NOMO-1 treated with dmso at 0.1 percent for 144 hours (cell line): Measurements from ENCODE around the gene CCT2.
"Not testable (repeated sequence)": the region's sequence is repeated elsewhere in the genome, so short reads cannot be mapped to it uniquely, and the experiment has no call there.

Source experiments
- DNase-seq: peaks from one replicate; lab custom pipeline; 2025; ENCODE audit not compliant: unreplicated experiment; lab: John Stamatoyannopoulos, UW

Gene CCT2

GRCh38 chr12:69588527-69588926, 3.3 kb downstream of the CCT2 start:
- DNase-seq: no peak

- DNase-seq: no peak
Observed at GRCh38 chr12:69589082-69589481, 3.8 kb downstream of the CCT2 start.

GRCh38 chr12:69595689-69596088, 10.4 kb downstream of the CCT2 start:
- no peak for DNase-seq

- no peak for DNase-seq
Observed at GRCh38 chr12:69598174-69598753, 13.0 kb downstream of the CCT2 start.

- no peak for DNase-seq
Observed at GRCh38 chr12:69600804-69601203, 15.5 kb downstream of the CCT2 start.

GRCh38 chr12:69601962-69602685, 16.9 kb downstream of the CCT2 start:
- DNase-seq: no peak

GRCh38 chr12:69602954-69603353, 17.7 kb downstream of the CCT2 start:
- no peak for DNase-seq

- not testable (repeated sequence) for DNase-seq
Observed at GRCh38 chr12:69603556-69603955, 18.3 kb downstream of the CCT2 start.

GRCh38 chr12:69604275-69604674, 19.0 kb downstream of the CCT2 start:
- DNase-seq: not testable (repeated sequence)

- no peak for DNase-seq
Observed at GRCh38 chr12:69608114-69608513, 22.9 kb downstream of the CCT2 start.

- DNase-seq: no peak
Observed at GRCh38 chr12:69610126-69610525, 24.9 kb downstream of the CCT2 start.

- no peak for DNase-seq
Observed at GRCh38 chr12:69610729-69611128, 25.5 kb downstream of the CCT2 start, which contains the start of gene LRRC10. TSS of gene LRRC10 (minus strand) at chr12:69610907. CDS start at chr12:69610838, 69 bp downstream.

GRCh38 chr12:69613351-69613750, 28.1 kb downstream of the CCT2 start:
- no peak for DNase-seq

GRCh38 chr12:69616025-69616424, 30.8 kb downstream of the CCT2 start:
- peak; percentile 26 for DNase-seq

GRCh38 chr12:69619050-69619449, 33.8 kb downstream of the CCT2 start:
- DNase-seq: no peak

GRCh38 chr12:69620077-69620476, 34.8 kb downstream of the CCT2 start:
- DNase-seq: no peak

- no peak for DNase-seq
Observed at GRCh38 chr12:69620921-69621320, 35.7 kb downstream of the CCT2 start.

GRCh38 chr12:69621551-69621950, 36.3 kb downstream of the CCT2 start:
- no peak for DNase-seq

GRCh38 chr12:69623970-69624369, 38.7 kb downstream of the CCT2 start:
- DNase-seq: no peak

- DNase-seq: no peak
Observed at GRCh38 chr12:69627501-69627900, 42.2 kb downstream of the CCT2 start.

GRCh38 chr12:69630191-69630590, 44.9 kb downstream of the CCT2 start:
- DNase-seq: no peak

GRCh38 chr12:69633061-69633460, 47.8 kb downstream of the CCT2 start:
- no peak for DNase-seq
